ENCODE results near the gene NAT9.

- TF ChIP-seq, protein P1, sequence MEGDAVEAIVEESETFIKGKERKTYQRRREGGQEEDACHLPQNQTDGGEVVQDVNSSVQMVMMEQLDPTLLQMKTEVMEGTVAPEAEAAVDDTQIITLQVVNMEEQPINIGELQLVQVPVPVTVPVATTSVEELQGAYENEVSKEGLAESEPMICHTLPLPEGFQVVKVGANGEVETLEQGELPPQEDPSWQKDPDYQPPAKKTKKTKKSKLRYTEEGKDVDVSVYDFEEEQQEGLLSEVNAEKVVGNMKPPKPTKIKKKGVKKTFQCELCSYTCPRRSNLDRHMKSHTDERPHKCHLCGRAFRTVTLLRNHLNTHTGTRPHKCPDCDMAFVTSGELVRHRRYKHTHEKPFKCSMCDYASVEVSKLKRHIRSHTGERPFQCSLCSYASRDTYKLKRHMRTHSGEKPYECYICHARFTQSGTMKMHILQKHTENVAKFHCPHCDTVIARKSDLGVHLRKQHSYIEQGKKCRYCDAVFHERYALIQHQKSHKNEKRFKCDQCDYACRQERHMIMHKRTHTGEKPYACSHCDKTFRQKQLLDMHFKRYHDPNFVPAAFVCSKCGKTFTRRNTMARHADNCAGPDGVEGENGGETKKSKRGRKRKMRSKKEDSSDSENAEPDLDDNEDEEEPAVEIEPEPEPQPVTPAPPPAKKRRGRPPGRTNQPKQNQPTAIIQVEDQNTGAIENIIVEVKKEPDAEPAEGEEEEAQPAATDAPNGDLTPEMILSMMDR (IDR thresholded peaks at IDR 0.05): no peak
- no peak for TF ChIP-seq POLR2A (IDR thresholded peaks at IDR 0.05)
Observed at GRCh38 chr17:74759941-74760340, 16.2 kb downstream of the NAT9 start.
